K562 (cell line): ENCODE data around the gene PPTC7.
A peak's percentile ranks its signal among the peaks of the same experiment; 100 is the strongest.

Source experiments
- BRCA1 ChIP-seq, 2 experiments: fragments of 450-650 bp in 1 of 2; sonication (generic) in 1 of 2; formaldehyde crosslinking in 1 of 2; IDR thresholded peaks; 2 replicates each; pipeline versions ENCODE4 v1.5.0 to v1.6.1; 2017 to 2020; ENCODE audit warnings: mild to moderate bottlenecking in 1 of 2, missing genetic modification reagents in 1 of 2
- CTCF ChIP-seq, 3 experiments: IDR thresholded peaks in 2 of 3; conservative IDR thresholded peaks in 1 of 3; 2 replicates each; pipeline ENCODE4 v1.5.1; 2011 to 2012; ENCODE audit warnings: low read length in 3 of 3, mild to moderate bottlenecking in 3 of 3, control low read depth in 2 of 3, improper control_type of control experiment in 1 of 3, inconsistent platforms in 1 of 3, low read depth in 1 of 3, mixed read lengths in 1 of 3, moderate library complexity in 1 of 3; ENCODE audit not compliant: insufficient read depth in 2 of 3
- HMG20B ChIP-seq: fragments of 250-450 bp; sonication (Bioruptor Pico); IDR thresholded peaks from 2 replicates; pipeline ENCODE4 v1.5.0; 2021; ENCODE audit warnings: mild to moderate bottlenecking
- MAX ChIP-seq: sonication (generic); formaldehyde crosslinking; IDR thresholded peaks from 2 replicates; pipeline ENCODE4 v1.9.0; 2022; ENCODE audit warnings: mild to moderate bottlenecking, missing genetic modification reagents
- NCOA6 ChIP-seq: fragments of 450-650 bp; IDR thresholded peaks from 2 replicates; pipeline ENCODE4 v1.6.1; 2017; ENCODE audit warnings: mild to moderate bottlenecking
- ZFP36 ChIP-seq: fragments of 150-350 bp; IDR thresholded peaks from 2 replicates; pipeline ENCODE4 v1.6.1; 2018; ENCODE audit warnings: low read length, low read depth; ENCODE audit not compliant: partially characterized antibody

- TF ChIP-seq MAX (CRISPR knock-in tag) (no peak), ZFP36 (no peak), HMG20B (CRISPR knock-in tag) (no peak), BRCA1 (IDR thresholded peaks at IDR 0.05) (no peak), BRCA1 (CRISPR knock-in tag; IDR thresholded peaks at IDR 0.05) (no peak), CTCF (IDR thresholded peaks at IDR 0.05 in 2 of 3, conservative IDR thresholded peaks at IDR 0.05 in 1 of 3; ENCODE audit: insufficient read depth in 2 of 3, low read depth in 1 of 3, low read length in 3 of 3) (peak; percentile 41 to 80 (median 43); a peak in 5 of 6 replicates), NCOA6 (no peak)
Observed at GRCh38 chr12:110600254-110600653, 17.1 kb upstream of the PPTC7 start.
